K562 (cell line): ENCODE data around the gene PRKAR2B. TPM values are rescaled to one million over a fixed set of nuclear protein-coding genes. Genes with fewer than 3 reads are reported as not detected.
A peak's percentile ranks its signal among the peaks of the same experiment; 100 is the strongest.

ENCODE experiments used
- ARID3B ChIP-seq: fragments of 250-450 bp; sonication (Bioruptor Pico); IDR thresholded peaks from 2 replicates; pipeline ENCODE4 v1.4.0; 2020; ENCODE audit warnings: borderline replicate concordance
- EGR1 ChIP-seq: fragments of 450-650 bp; conservative IDR thresholded peaks from 2 replicates; pipeline ENCODE4 v1.6.1; 2017; ENCODE audit warnings: mild to moderate bottlenecking
- FUS ChIP-seq: fragments of 200-400 bp; formaldehyde crosslinking; optimal IDR thresholded peaks from 2 replicates; pipeline ENCODE3; 2017; ENCODE audit warnings: low read depth, low read length
- OTX1 ChIP-seq: fragments of 450-650 bp; formaldehyde crosslinking; IDR thresholded peaks from 2 replicates; pipeline ENCODE4 v1.4.0; 2022; ENCODE audit warnings: mild to moderate bottlenecking
- PHF20 ChIP-seq: fragments of 450-650 bp; IDR thresholded peaks from 2 replicates; pipeline ENCODE4 v1.6.1; 2018; ENCODE audit not compliant: partially characterized antibody
- PHF21A ChIP-seq: fragments of 450-650 bp; IDR thresholded peaks from 2 replicates; pipeline ENCODE4 v1.6.1; 2017; ENCODE audit warnings: low read depth, borderline replicate concordance
- POLR2A ChIP-seq: fragments of 450-650 bp; conservative IDR thresholded peaks from 2 replicates; pipeline ENCODE4 v1.6.1; 2016
- RAD21 ChIP-seq, 2 experiments: fragments of 250-450 bp in 1 of 2; fragments of 450-650 bp in 1 of 2; sonication (Bioruptor Pico) in 1 of 2; formaldehyde crosslinking in 1 of 2; IDR thresholded peaks in 1 of 2; conservative IDR thresholded peaks in 1 of 2; 2 replicates each; pipeline versions ENCODE4 v1.4.0 to v1.8.0; 2020 to 2022; ENCODE audit warnings: mild to moderate bottlenecking in 2 of 2, moderate library complexity in 1 of 2
- RBM15 ChIP-seq: fragments of 200-400 bp; formaldehyde crosslinking; IDR thresholded peaks from 2 replicates; pipeline ENCODE4 v1.6.1; 2018; ENCODE audit warnings: mild to moderate bottlenecking, low read length, moderate library complexity; ENCODE audit not compliant: insufficient read depth
- RCOR1 ChIP-seq, 2 experiments: IDR thresholded peaks; 2 replicates each; pipeline ENCODE4 v1.6.1; 2012; ENCODE audit warnings: low read depth in 2 of 2, low read length in 2 of 2, borderline replicate concordance in 1 of 2, improper control_type of control experiment in 1 of 2
- RFX1 ChIP-seq: fragments of 450-650 bp; IDR thresholded peaks from 2 replicates; pipeline ENCODE4 v1.6.1; 2016; ENCODE audit warnings: mild to moderate bottlenecking, moderate library complexity
- SREBF2 ChIP-seq: sonication (generic); formaldehyde crosslinking; IDR thresholded peaks from 2 replicates; pipeline ENCODE4 v1.4.0; 2020; ENCODE audit warnings: mild to moderate bottlenecking, missing genetic modification reagents
- TCFL5 ChIP-seq: fragments of 250-450 bp; sonication (Bioruptor Pico); conservative IDR thresholded peaks from 2 replicates; pipeline ENCODE4 v1.6.1; 2021; ENCODE audit warnings: mild to moderate bottlenecking, moderate library complexity, matching md5 sums
- TEAD4 ChIP-seq, 2 experiments: sonication (generic) in 1 of 2; formaldehyde crosslinking in 1 of 2; IDR thresholded peaks; 2 replicates each; pipeline versions ENCODE4 v1.6.1 to v1.8.0; 2012 to 2022; ENCODE audit warnings: borderline replicate concordance in 1 of 2, inconsistent platforms in 1 of 2, low read length in 1 of 2, mild to moderate bottlenecking in 1 of 2, missing genetic modification reagents in 1 of 2
- ZNF146 ChIP-seq: IDR thresholded peaks from one replicate; pipeline ENCODE4 v1.6.1; 2018; ENCODE audit warnings: missing compliant biosample characterization; ENCODE audit not compliant: unreplicated experiment
- ZNF280A ChIP-seq: fragments of 450-650 bp; IDR thresholded peaks from 2 replicates; pipeline ENCODE4 v1.6.1; 2018; ENCODE audit warnings: mild to moderate bottlenecking, low read depth; ENCODE audit not compliant: partially characterized antibody
- ZNF584 ChIP-seq: fragments of 200-800 bp; sonication (Bioruptor generic); IDR thresholded peaks from 2 replicates; pipeline ENCODE4 v1.6.1; 2016; ENCODE audit warnings: low read depth, mild to moderate bottlenecking, missing genetic modification characterization, missing compliant biosample characterization
- ZNF778 ChIP-seq: fragments of 450-650 bp; formaldehyde crosslinking; IDR thresholded peaks from 2 replicates; pipeline ENCODE4 v1.4.0; 2020; ENCODE audit warnings: mild to moderate bottlenecking, moderate library complexity
- polyA plus RNA-seq, 8 experiments: library from polyadenylated mRNA; depleted of rRNA in 4 of 8; stranded (reverse) in 5 of 8; unstranded in 3 of 8; fragments of >200 nt; fragmentation: Nextera tagmentation in 2 of 8; fragmentation: Illumina TruSeq in 1 of 8; extraction: Ambion mirVana in 2 of 8; extraction: Trizol in 1 of 8; gene quantifications; 2 replicates each; pipeline versions ENCODE4 v1.2.1 to v1.2.3, GENCODE V29; 2011 to 2014; ENCODE audit warnings: inconsistent platforms in 1 of 8, missing spikeins in 1 of 8
- total RNA-seq, 7 experiments: library from RNA; depleted of rRNA in 6 of 7; stranded (reverse); fragments of >200 nt in 6 of 7; fragmentation: Illumina TruSeq in 2 of 7; extraction: Trizol in 2 of 7; gene quantifications; 2 replicates each; pipeline versions ENCODE4 v1.2.1 to v1.2.3, GENCODE V29; 2011 to 2021; ENCODE audit warnings: low replicate concordance in 1 of 7
- TF ChIP-seq, protein P1 (sequence below): sonication (generic); formaldehyde crosslinking; IDR thresholded peaks from 2 replicates; pipeline ENCODE4 v1.8.0; 2022; ENCODE audit warnings: missing genetic modification reagents, mild to moderate bottlenecking, moderate library complexity, borderline replicate concordance
- TF ChIP-seq, protein P2 (sequence below): fragments of 450-650 bp; conservative IDR thresholded peaks from 2 replicates; pipeline ENCODE4 v1.6.1; 2016; ENCODE audit warnings: missing genetic modification characterization, low read depth, mild to moderate bottlenecking, missing compliant biosample characterization, moderate library complexity
- TF ChIP-seq, protein P3 (sequence below): fragments of 250-450 bp; sonication (Bioruptor Pico); IDR thresholded peaks from 2 replicates; pipeline ENCODE4 v1.4.0; 2020; ENCODE audit warnings: mild to moderate bottlenecking

Gene PRKAR2B
- total and polyA plus RNA-seq, 9 of the 15 experiments (the other 6 are each of a cell fraction or from before 2014, with no cell fraction given), result 59.0 to 173 (median 129) TPM

- TF ChIP-seq RAD21 (CRISPR knock-in tag; conservative IDR thresholded peaks at IDR 0.05 in 1 of 2, IDR thresholded peaks at IDR 0.05 in 1 of 2) (peak; percentile 35 to 36), RFX1 (peak; percentile 28), PHF21A (no peak), PHF20 (no peak), SREBF2 (CRISPR knock-in tag) (no peak), RCOR1 (IDR thresholded peaks at IDR 0.05; ENCODE audit: borderline replicate concordance in 1 of 2, low read depth in 2 of 2, low read length in 2 of 2) (peak; percentile 30 to 99; a peak in 3 of 4 replicates), RBM15 (no peak), EGR1 (no peak), ZNF778 (CRISPR knock-in tag) (no peak), TCFL5 (no peak), ARID3B (CRISPR knock-in tag) (no peak), ZNF280A (no peak), ZNF584 (CRISPR knock-in tag) (0 out of 2 replicates have a peak, but pooled peaks have one; percentile 31), FUS (no peak), OTX1 (CRISPR knock-in tag) (no peak), ZNF146 (CRISPR knock-in tag) (no peak), POLR2A (no peak), TEAD4 (IDR thresholded peaks at IDR 0.05; ENCODE audit: low read length) (peak; percentile 92), TEAD4 (CRISPR knock-in tag; IDR thresholded peaks at IDR 0.05; ENCODE audit: borderline replicate concordance) (no peak)
- TF ChIP-seq, protein P1, sequence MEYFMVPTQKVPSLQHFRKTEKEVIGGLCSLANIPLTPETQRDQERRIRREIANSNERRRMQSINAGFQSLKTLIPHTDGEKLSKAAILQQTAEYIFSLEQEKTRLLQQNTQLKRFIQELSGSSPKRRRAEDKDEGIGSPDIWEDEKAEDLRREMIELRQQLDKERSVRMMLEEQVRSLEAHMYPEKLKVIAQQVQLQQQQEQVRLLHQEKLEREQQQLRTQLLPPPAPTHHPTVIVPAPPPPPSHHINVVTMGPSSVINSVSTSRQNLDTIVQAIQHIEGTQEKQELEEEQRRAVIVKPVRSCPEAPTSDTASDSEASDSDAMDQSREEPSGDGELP (CRISPR knock-in tag), result no peak
- TF ChIP-seq, protein P2, sequence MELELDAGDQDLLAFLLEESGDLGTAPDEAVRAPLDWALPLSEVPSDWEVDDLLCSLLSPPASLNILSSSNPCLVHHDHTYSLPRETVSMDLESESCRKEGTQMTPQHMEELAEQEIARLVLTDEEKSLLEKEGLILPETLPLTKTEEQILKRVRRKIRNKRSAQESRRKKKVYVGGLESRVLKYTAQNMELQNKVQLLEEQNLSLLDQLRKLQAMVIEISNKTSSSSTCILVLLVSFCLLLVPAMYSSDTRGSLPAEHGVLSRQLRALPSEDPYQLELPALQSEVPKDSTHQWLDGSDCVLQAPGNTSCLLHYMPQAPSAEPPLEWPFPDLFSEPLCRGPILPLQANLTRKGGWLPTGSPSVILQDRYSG (tag), result no peak
- TF ChIP-seq, protein P3, sequence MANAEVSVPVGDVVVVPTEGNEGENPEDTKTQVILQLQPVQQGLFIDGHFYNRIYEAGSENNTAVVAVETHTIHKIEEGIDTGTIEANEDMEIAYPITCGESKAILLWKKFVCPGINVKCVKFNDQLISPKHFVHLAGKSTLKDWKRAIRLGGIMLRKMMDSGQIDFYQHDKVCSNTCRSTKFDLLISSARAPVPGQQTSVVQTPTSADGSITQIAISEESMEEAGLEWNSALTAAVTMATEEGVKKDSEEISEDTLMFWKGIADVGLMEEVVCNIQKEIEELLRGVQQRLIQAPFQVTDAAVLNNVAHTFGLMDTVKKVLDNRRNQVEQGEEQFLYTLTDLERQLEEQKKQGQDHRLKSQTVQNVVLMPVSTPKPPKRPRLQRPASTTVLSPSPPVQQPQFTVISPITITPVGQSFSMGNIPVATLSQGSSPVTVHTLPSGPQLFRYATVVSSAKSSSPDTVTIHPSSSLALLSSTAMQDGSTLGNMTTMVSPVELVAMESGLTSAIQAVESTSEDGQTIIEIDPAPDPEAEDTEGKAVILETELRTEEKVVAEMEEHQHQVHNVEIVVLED (CRISPR knock-in tag), result 0 out of 2 replicates have a peak, but pooled peaks have one; percentile 36
Observed at GRCh38 chr7:107035446-107035845, 9.1 kb upstream of the PRKAR2B start (continued).
